Left forelimb (tissue), 1 donor: Measurements from ENCODE around the gene CYP4B1.
"Not testable (repeated sequence)": the region's sequence is repeated elsewhere in the genome, so short reads cannot be mapped to it uniquely, and the experiment has no call there.

ENCODE experiments used
- DNase-seq: peaks from one replicate; pipeline ENCODE4 v3.0.0-alpha.2; 2018; ENCODE audit warnings: low spot score

The CYP4B1 gene

GRCh38 chr1:46798810-46799209, at the start of gene CYP4B1:
Gene CYP4B1, plus strand, starts transcription at chr1:46799046. Its CDS starts 36 bp downstream, at chr1:46799082.
- no peak for DNase-seq

- no peak for DNase-seq
Observed at GRCh38 chr1:46749404-46749803, 49.4 kb upstream of the CYP4B1 start.

- DNase-seq = no peak
Observed at GRCh38 chr1:46749921-46750404, 48.9 kb upstream of the CYP4B1 start.

GRCh38 chr1:46753985-46754384, 44.9 kb upstream of the CYP4B1 start:
- DNase-seq = no peak

DNA sequence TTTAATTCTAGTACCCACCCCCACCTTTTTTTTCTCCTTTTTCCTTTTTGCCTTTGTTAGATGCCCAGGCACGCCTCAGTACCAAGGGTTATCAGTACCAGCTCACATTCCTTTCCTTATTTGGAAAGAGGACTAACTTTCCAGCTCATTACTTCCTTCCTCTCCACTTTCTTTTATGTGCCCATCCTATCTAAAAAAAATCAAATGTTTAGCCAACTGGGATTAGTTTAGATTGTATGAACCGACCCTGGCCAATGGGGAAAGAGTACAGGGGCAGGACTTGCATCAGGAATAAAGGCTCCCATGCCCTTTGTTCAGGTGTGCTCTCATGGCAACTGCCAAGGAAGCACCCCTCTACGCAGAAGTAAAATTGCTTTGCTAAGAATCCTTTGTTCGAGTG, 44.1 kb upstream of the CYP4B1 start:
- DNase-seq = not testable (repeated sequence)

DNA sequence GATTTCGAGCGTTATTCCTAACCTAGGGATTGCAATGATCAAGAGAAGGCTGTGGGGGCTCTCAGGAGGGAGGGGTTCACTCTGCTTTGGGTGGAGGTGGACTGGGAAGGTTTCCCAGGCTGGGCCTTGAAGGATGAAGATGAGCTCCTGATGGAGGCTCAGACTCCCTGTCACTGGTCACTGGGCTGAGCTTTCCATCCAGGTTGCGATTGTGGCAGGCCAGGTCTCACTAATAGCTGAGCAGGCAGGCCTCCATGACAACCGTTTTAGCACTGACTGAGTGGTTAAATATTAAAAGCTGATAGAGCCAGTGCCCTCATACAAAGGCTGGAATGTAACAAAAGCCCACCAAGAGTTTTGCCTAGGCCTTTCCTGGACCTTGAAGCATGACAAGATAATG, 43.7 kb upstream of the CYP4B1 start:
- DNase-seq = no peak

- no peak for DNase-seq
Observed at GRCh38 chr1:46757247-46757955, 41.4 kb upstream of the CYP4B1 start.

DNA sequence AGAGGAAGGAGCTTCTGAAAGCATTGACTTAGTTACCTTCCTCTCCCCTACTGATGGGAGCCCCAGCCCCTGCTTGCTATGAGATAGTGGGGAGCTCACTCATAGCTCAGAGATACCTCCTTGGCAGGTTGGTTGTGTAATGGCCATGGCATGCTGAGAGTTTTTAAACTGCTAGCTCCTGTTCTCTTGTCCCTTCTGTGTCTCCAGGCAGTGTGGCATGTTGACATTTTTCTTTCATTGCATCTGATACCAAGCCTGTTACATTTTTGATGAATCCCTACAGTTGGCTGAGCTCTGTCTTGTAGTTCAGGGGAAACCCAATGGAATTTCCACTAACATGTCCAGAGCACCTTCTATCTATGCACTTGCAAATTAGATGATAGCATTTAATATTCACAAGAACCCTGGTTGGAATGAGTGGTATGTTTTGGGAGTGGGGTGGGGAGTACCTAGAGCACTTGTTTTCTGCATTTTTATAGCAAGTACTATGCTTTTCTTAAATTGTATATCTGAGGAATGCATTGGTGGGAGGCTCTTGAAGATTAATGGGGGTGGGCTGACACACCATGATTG, 40.8 kb upstream of the CYP4B1 start:
- DNase-seq = no peak

DNA sequence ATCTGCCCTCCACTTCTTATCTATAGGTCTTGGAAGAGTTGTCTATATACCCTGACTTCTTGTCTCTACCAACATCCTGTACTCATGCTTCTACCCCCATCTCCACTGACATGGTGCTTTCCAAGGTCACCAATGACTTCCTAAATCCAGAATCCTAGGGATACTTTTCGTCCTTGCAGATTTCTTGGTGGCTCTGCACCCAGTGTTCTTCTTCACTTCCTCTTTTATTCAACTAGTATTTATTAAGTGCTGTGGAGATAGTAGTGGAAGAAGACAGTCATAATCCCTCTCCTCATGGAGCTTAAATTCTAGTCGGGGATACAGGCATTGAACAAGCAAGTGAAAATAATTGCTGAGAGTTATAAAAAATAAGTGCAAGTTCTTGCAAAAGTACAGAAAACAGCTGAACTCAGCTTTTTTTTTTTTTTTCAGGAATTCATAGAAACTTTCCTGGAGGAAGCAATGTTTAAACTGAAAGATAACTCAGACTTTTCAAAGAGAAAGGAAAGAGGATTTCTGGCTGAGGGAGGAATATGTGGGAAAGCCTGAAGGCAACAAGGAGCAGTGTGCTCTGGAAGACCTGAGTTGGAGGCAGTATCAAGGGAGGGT, 38.2 kb upstream of the CYP4B1 start:
- no peak for DNase-seq

DNA sequence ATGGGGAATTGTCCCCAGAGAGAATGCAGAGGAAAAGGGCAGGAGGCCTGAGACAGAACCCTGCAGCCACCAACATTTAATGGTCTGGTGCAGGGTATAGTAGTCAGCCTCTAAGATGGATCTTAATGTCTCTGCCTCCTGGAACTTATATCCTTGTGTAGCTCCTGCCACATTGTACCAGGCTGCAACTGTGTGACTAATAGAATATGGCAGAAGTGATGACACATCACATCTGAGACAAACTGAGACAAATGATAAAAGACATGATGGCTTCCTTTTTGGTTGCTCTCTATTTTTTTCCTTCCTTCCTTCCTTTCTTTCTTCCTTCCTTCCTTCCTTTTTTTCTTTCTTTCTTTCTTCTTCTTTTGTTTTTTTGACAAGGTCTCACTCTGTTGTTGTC, 37.1 kb upstream of the CYP4B1 start:
- no peak for DNase-seq

GRCh38 chr1:46764402-46764801, 34.4 kb upstream of the CYP4B1 start:
- DNase-seq = no peak

DNA sequence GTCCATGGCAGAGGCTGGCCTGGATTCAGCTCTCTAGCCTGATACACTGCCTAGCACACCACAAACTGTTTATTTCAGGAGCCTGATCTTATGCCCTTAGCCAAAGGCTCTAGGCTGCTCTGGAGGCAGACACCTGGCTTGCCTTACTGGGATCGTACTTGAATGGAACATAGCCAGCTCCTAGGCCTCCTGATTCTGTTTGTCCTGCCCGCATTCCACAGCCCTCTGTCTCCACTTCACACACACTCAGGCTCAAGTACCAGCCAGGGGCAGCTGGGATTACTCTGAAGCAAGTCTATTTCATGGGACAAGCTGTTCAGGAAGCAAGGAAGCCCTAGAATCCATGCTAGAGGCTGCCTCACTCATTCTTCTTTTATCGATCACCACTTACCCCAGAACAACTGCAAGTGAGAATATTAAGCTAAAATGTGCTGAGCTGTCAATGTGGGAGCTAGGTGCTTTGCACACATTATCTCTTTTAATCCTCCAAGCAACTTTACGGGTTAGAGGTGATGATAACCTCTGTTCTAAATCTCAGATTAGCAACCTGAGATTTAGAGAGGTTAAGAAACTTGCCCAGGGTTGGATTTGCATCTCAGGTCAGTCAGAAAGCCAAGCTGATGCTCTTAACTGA, 31.1 kb upstream of the CYP4B1 start:
- no peak for DNase-seq

DNA sequence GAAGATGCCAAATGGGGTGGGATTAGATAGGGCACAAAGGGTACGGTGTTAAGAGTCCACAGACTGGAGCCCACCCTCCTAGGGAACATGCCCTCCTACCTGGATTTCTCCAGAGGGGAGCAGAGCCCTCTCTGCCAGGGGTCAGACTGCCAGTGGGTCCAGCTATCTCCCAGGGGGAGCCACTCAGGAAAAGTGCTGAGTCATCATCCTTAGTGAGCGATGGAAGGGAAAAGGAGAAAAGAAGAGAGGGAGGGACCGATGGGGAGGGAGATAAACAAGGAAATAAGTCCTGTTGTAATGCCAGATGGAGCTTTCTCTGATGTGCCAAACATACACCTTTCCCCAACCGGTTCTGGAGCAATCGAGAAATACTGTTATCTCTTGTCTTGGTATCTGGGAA, 30.4 kb upstream of the CYP4B1 start:
- DNase-seq = no peak

- no peak for DNase-seq
Observed at GRCh38 chr1:46769028-46769740, 29.7 kb upstream of the CYP4B1 start.

DNA sequence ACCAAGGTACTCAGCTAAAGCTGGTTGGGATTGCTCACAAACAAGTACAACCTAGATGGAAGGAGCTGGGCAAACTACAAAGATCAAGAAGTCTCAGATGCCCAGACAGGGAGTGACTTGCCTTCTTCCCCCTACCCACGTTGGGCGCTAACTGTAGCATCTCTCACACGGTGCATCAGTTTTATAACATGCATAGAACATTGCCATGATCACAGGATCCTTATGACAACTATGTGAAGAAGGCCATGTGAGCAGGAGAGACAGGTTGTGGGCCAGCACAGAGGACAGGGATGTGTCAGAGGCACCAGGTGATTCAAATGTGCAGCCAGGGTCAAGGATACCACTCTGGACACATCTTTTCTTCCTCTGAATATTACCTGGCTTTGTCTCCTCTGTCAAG, 28.3 kb upstream of the CYP4B1 start:
- no peak for DNase-seq

DNA sequence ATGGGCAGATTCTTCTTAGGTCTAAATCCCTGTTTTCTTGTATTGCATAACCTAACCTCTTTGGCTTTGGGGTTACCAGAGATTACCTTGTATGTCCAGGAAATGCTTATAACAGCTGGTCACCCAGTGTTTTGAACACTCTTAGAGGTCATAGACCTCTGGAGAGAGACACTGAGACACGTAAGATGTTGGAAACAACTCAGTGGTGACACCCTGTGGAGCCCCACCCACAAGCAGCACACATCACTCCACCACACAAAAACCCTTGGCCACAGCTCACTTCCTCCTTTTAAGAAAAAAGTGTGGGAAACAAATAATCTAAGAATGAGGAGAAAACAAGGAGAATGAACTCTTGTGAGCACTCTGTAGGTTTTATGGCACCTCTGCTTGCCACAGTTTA, 26.3 kb upstream of the CYP4B1 start:
- DNase-seq = no peak

DNA sequence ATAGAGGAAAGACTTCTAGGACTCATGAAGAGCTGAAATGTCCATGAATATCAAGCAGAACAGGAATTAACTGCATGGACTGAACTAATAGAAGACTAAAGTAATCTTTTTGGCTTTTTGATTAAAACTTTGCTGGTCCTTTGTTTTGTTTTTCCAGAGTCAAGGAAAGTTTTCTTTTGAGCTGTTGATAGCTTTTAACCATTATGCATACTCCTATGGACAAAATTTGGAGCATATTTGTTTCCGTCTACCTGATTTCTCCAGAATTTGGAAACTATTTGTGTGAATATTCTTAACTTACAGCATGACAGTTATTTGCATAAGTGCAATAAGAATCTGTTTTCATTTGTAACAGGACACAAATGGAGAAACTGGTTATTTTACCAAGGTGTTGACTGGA, 24.5 kb upstream of the CYP4B1 start:
- no peak for DNase-seq

- not testable (repeated sequence) for DNase-seq
Observed at GRCh38 chr1:46778456-46778855, 20.4 kb upstream of the CYP4B1 start.

- DNase-seq = no peak
Observed at GRCh38 chr1:46784666-46785065, 14.2 kb upstream of the CYP4B1 start.

GRCh38 chr1:46788634-46789033, 10.2 kb upstream of the CYP4B1 start:
- not testable (repeated sequence) for DNase-seq

GRCh38 chr1:46790446-46791101, 8.3 kb upstream of the CYP4B1 start:
- no peak for DNase-seq

- DNase-seq = no peak
Observed at GRCh38 chr1:46793126-46793525, 5.7 kb upstream of the CYP4B1 start.
